Measurements from ENCODE around the gene EHBP1L1. TPM values are rescaled to one million over a fixed set of nuclear protein-coding genes. Genes with fewer than 3 reads are reported as not detected.

The EHBP1L1 gene
- polyA plus RNA-seq, 3 donors = 29.6 to 507 (median 42.6) TPM

GRCh38 chr11:65547446-65548125 is 28.3 kb upstream of the EHBP1L1 start:
- Mint-ChIP-seq H3K4me3 (no peak overlapping the region), H3K36me3 (no peaks in the 10 kb centered on the region), H3K27me3 (ENCODE audit: low read depth in 3 of 3) (peaks cover 17 to 18% (median 18%) of the 10 kb centered on the region in 3 donors), H3K9me3 (peaks cover 0 to 2% (median 0%) of the 10 kb centered on the region in 7 donors), H3K4me1 (peaks cover 34% of the 10 kb centered on the region), H3K27ac (no peak overlapping the region)
- intact Hi-C loops (cut with micrococcal nuclease) = loop anchor here in 1 of 2 donors (10.0 kb wide), 1 partner anchor 67 kb away; the partner anchor contains the start of genes MAP3K11 and PCNX3
- Histone ChIP-seq H3K4me2 (replicated peaks; ENCODE audit: extremely low read depth, low read length, poor library complexity, severe bottlenecking) (peak overlapping the region; percentile 91), H3K27me3 (ENCODE audit: control insufficient read depth in 2 of 2, insufficient read depth in 2 of 2, low read length in 2 of 2) (no peaks in the 10 kb centered on the region), H3K27ac (ENCODE audit: low read depth in 1 of 2, low read length in 2 of 2) (no peak overlapping the region), H3K9ac (ENCODE audit: insufficient read depth, low read length, poor library complexity, severe bottlenecking) (no peak overlapping the region), H4K20me1 (ENCODE audit: insufficient read depth, low read length) (no peaks in the 10 kb centered on the region), H3K9me3 (replicated peaks in 1 of 2; ENCODE audit: control insufficient read depth in 1 of 2, insufficient read depth in 1 of 2, low read length in 2 of 2) (no peaks in the 10 kb centered on the region), H2AFZ (ENCODE audit: insufficient read depth, low read depth, low read length, poor library complexity, severe bottlenecking) (no peak overlapping the region), H3K79me2 (ENCODE audit: insufficient read depth, low read length) (no peaks in the 10 kb centered on the region), H3K36me3 (replicated peaks in 1 of 2; ENCODE audit: control insufficient read depth in 1 of 2, insufficient read depth in 2 of 2, low read length in 2 of 2) (no peaks in the 10 kb centered on the region), H3K4me1 (ENCODE audit: control insufficient read depth in 1 of 2, insufficient read depth in 2 of 2, low read length in 2 of 2) (peaks cover 13 to 23% of the 10 kb centered on the region in 2 donors), H3K4me3 (replicated peaks in 1 of 3; ENCODE audit: low read depth in 2 of 3, low read length in 3 of 3) (no peak overlapping the region)
- 84% methylated on average over 46 of the region's 52 CpGs for WGBS (ENCODE audit: insufficient coverage)
- TF ChIP-seq, protein P1, sequence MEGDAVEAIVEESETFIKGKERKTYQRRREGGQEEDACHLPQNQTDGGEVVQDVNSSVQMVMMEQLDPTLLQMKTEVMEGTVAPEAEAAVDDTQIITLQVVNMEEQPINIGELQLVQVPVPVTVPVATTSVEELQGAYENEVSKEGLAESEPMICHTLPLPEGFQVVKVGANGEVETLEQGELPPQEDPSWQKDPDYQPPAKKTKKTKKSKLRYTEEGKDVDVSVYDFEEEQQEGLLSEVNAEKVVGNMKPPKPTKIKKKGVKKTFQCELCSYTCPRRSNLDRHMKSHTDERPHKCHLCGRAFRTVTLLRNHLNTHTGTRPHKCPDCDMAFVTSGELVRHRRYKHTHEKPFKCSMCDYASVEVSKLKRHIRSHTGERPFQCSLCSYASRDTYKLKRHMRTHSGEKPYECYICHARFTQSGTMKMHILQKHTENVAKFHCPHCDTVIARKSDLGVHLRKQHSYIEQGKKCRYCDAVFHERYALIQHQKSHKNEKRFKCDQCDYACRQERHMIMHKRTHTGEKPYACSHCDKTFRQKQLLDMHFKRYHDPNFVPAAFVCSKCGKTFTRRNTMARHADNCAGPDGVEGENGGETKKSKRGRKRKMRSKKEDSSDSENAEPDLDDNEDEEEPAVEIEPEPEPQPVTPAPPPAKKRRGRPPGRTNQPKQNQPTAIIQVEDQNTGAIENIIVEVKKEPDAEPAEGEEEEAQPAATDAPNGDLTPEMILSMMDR (IDR thresholded peaks at IDR 0.05) = no peak
- no peak for DNase-seq

GRCh38 chr11:65548395-65548794 is 27.5 kb upstream of the EHBP1L1 start:
- no peak overlapping the region for H3K27ac Mint-ChIP-seq
- peaks cover 0 to 2% (median 0%) of the 10 kb centered on the region in 7 donors for H3K9me3 Mint-ChIP-seq
- Histone ChIP-seq H3K27me3 (ENCODE audit: control insufficient read depth in 2 of 2, insufficient read depth in 2 of 2, low read length in 2 of 2) (no peaks in the 10 kb centered on the region), H3K9me3 (replicated peaks in 1 of 2; ENCODE audit: control insufficient read depth in 1 of 2, insufficient read depth in 1 of 2, low read length in 2 of 2) (no peaks in the 10 kb centered on the region), H3K79me2 (ENCODE audit: insufficient read depth, low read length) (no peaks in the 10 kb centered on the region), H3K4me3 (replicated peaks in 1 of 3; ENCODE audit: low read depth in 2 of 3, low read length in 3 of 3) (no peak overlapping the region), H4K20me1 (ENCODE audit: insufficient read depth, low read length) (no peaks in the 10 kb centered on the region), H2AFZ (ENCODE audit: insufficient read depth, low read depth, low read length, poor library complexity, severe bottlenecking) (no peak overlapping the region), H3K36me3 (replicated peaks in 1 of 2; ENCODE audit: control insufficient read depth in 1 of 2, insufficient read depth in 2 of 2, low read length in 2 of 2) (no peaks in the 10 kb centered on the region), H3K27ac (ENCODE audit: low read depth in 1 of 2, low read length in 2 of 2) (no peak overlapping the region), H3K9ac (ENCODE audit: insufficient read depth, low read length, poor library complexity, severe bottlenecking) (no peak overlapping the region), H3K4me1 (ENCODE audit: control insufficient read depth in 1 of 2, insufficient read depth in 2 of 2, low read length in 2 of 2) (peaks cover 19 to 29% of the 10 kb centered on the region in 2 donors), H3K4me2 (replicated peaks; ENCODE audit: extremely low read depth, low read length, poor library complexity, severe bottlenecking) (no peak overlapping the region)
- peaks cover 15 to 18% (median 16%) of the 10 kb centered on the region in 3 donors for H3K27me3 Mint-ChIP-seq (ENCODE audit: low read depth in 3 of 3)
- H3K36me3 Mint-ChIP-seq = no peaks in the 10 kb centered on the region
- H3K4me3 Mint-ChIP-seq = no peak overlapping the region
- WGBS (ENCODE audit: insufficient coverage) = 93% methylated on average over 3 of the region's 3 CpGs
- DNase-seq = no peak
- intact Hi-C loops (cut with micrococcal nuclease) = loop anchor here in 1 of 2 donors (10.0 kb wide), 1 partner anchor 66 kb away; the partner anchor contains the start of genes MAP3K11 and PCNX3
- peaks cover 39% of the 10 kb centered on the region for H3K4me1 Mint-ChIP-seq
- TF ChIP-seq, protein P1 (IDR thresholded peaks at IDR 0.05) = no peak
